ELF-1 (cell line): ENCODE measurements around the gene ARL15.
A peak's percentile ranks its signal among the peaks of the same experiment; 100 is the strongest.

Source experiments
- DNase-seq: peaks from one replicate; pipeline ENCODE4 v3.0.0-alpha.2; 2016; ENCODE audit warnings: low read depth, low spot score

The ARL15 gene

DNA sequence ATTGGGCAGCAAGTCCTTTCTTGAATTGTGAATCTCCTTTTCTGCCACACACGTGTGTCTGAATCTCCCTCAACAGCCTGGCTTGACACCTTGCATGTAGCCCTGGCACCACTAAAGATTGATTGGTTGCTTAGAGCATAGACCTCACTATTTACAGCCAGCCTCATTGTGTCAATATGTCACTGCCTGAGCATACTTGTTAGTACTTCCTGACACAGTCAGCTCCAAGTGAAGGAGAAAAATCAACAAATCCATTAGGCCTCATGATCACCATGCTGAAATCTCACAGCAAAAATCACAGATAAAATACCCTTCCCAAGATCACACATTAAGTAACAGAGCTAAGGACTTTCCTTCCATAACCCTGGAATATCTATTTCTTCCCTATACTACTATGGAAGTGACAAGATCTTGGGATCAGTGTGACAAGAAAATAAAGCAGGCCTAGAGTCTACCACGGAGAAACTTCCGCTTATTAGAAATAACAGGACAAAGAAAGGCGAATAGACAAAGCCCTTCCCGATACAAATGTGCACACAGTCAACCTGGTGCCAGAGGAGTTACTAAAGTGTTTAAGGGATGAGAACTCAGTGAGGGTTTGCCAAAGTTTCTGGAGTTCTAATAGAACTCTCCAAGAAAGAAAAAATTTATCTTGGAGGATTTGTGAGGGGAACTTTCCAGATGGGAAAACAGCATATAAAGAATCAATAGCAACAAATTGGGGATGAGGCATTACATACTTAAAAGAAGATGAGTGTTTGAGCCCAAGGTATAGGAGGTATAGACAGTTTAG is 5.6 kb upstream of the ARL15 start:
- no peak for DNase-seq

GRCh38 chr5:54313311-54314270 is 3.2 kb upstream of the ARL15 start:
- DNase-seq, result no peak

GRCh38 chr5:54312499-54312898 is 2.1 kb upstream of the ARL15 start:
- DNase-seq, result no peak

- DNase-seq, result peak; percentile 36
Measured at GRCh38 chr5:54311176-54311677, 854 bp upstream of the ARL15 start.

- DNase-seq, result no peak
Measured at GRCh38 chr5:54309691-54310432, 511 bp downstream of the ARL15 start.

GRCh38 chr5:54309276-54309675 is 1.1 kb downstream of the ARL15 start:
- no peak for DNase-seq

- no peak for DNase-seq
Measured at GRCh38 chr5:54307583-54307982, 2.8 kb downstream of the ARL15 start.

- no peak for DNase-seq
Measured at GRCh38 chr5:54306893-54307292, 3.5 kb downstream of the ARL15 start.

DNA sequence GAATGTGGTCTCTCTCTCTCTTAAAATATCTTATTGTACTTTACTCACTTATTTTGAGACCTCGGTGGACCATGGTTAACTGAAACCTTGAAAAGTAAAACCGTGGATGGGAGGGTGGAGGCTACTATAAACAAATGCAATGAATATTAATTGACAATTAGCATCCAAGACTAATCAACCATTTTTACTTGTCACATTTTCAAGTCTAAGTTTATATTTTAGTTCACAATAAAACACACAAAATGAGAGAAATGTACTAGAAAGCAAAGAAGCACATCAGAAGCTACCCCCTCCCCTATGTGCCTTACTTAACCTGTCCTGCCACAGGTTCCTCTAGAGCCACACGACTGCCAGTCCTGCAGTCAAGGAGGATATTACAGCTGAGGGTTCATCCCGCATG is 4.6 kb downstream of the ARL15 start:
- no peak for DNase-seq

- DNase-seq, result no peak
Measured at GRCh38 chr5:54304040-54304439, 6.3 kb downstream of the ARL15 start.

- no peak for DNase-seq
Measured at GRCh38 chr5:54302267-54302687, 8.1 kb downstream of the ARL15 start.

GRCh38 chr5:54301849-54302248 is 8.5 kb downstream of the ARL15 start:
- DNase-seq, result no peak

DNA sequence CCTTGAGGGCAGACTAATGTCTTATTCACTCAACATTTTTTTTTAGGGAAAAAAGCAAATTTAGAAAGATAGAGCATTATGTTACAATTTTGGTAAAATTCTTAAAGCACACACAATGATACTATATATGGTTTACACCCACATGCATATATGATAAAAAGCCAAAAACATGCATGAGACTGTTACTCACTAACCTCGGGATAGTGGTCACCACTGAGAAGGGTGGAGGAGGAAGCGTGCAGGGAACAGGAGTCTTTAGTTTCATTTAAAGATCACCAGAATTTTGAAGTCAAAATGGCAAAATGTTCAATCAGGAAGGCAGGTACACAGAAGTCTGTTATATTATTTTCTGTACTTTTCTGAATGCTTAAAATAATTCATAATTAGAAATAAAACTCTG is 9.2 kb downstream of the ARL15 start:
- no peak for DNase-seq

- no peak for DNase-seq
Measured at GRCh38 chr5:54298947-54299346, 11.4 kb downstream of the ARL15 start.

DNA sequence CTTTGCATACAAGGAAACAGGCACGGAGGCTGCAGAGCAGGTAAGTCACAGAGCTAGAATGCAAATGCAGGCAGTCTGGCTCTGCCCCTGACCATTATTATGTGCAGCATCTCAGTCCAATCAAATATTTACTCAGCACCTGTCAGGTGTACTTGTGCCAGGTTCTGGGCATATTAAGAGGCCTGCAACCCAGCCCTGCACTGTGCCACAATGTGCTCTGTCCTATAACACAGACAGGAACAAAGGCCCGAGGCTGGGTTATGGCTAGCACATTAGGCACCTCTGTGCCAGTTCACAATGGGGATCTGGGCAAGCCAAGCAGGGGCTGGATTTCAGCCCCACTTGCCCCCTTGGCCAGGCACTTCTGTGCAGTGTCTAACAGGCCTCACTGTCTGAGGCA is 14.0 kb downstream of the ARL15 start:
- DNase-seq, result no peak

- no peak for DNase-seq
Measured at GRCh38 chr5:54295651-54296276, 14.6 kb downstream of the ARL15 start.

GRCh38 chr5:54294097-54294667 is 16.2 kb downstream of the ARL15 start:
- no peak for DNase-seq

- DNase-seq, result no peak
Measured at GRCh38 chr5:54292866-54293265, 17.5 kb downstream of the ARL15 start.

- DNase-seq, result no peak
Measured at GRCh38 chr5:54291498-54291897, 18.9 kb downstream of the ARL15 start.

DNA sequence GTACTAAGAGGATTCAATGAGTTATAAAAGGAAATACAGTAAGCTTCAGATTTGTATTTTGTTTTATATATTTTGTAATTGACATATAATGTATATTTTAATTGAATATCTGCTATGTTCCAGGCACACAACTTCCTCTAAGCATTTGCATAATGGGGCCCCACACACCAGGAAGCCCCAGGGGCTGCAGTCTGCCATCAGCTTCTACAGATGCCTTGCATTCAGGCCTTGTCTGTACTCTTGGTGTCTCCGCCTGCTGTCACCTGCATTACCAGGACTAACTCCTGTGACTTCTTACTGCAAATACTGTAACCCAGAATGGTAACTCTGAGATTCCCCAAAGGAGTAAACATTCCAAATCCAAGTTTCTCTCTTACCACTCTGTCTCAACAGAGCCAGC is 20.6 kb downstream of the ARL15 start:
- no peak for DNase-seq
